Epithelial cell of proximal tubule (primary cell): ENCODE measurements around the gene PHF2. TPM values are rescaled to one million over a fixed set of nuclear protein-coding genes. Genes with fewer than 3 reads are reported as not detected.

Source experiments
- DNase-seq: peaks from one replicate; pipeline ENCODE4 v3.0.0-alpha.2; 2011; ENCODE audit warnings: low read depth
- H3K4me3 ChIP-seq: 2 replicates; pipeline ENCODE4 v1.5.1; 2011; ENCODE audit warnings: low read depth, mild to moderate bottlenecking, low read length
- CTCF ChIP-seq: conservative IDR thresholded peaks from 2 replicates; pipeline ENCODE4 v1.5.1; 2012; ENCODE audit warnings: low read depth, mild to moderate bottlenecking, low read length
- total RNA-seq: library from RNA; depleted of rRNA; stranded (reverse); fragments of >200 nt; gene quantifications from 2 replicates; pipeline ENCODE4 v1.2.3, GENCODE V29; 2015

The PHF2 gene
- total RNA-seq, 1 donor from 2014 or later = 11.4 TPM

- no peak for TF ChIP-seq CTCF
- DNase-seq = no peak
- no peak overlapping the region for H3K4me3 ChIP-seq
Observed at GRCh38 chr9:93697352-93698139, 121.2 kb downstream of the PHF2 start.

- DNase-seq = no peak
- no peak overlapping the region for H3K4me3 ChIP-seq
- no peak for TF ChIP-seq CTCF
Observed at GRCh38 chr9:93698140-93698908, 121.9 kb downstream of the PHF2 start.

- H3K4me3 ChIP-seq = no peak overlapping the region
Observed at GRCh38 chr9:93699650-93700049, 123.3 kb downstream of the PHF2 start.

GRCh38 chr9:93701494-93702218, 125.3 kb downstream of the PHF2 start:
- no peak for TF ChIP-seq CTCF
- H3K4me3 ChIP-seq = no peak overlapping the region
- no peak for DNase-seq

More at GRCh38 chr9:93699650-93700049, 123.3 kb downstream of the PHF2 start:
- DNase-seq = no peak
- no peak for TF ChIP-seq CTCF

- no peak for TF ChIP-seq CTCF
- no peak for DNase-seq
- no peak overlapping the region for H3K4me3 ChIP-seq
Observed at GRCh38 chr9:93702261-93702660, 125.9 kb downstream of the PHF2 start.

GRCh38 chr9:93708289-93708986, 132.1 kb downstream of the PHF2 start:
- no peak for DNase-seq
- H3K4me3 ChIP-seq = no peak overlapping the region
- no peak for TF ChIP-seq CTCF
